ENCODE data around the gene DGKI.

The DGKI gene

DNA sequence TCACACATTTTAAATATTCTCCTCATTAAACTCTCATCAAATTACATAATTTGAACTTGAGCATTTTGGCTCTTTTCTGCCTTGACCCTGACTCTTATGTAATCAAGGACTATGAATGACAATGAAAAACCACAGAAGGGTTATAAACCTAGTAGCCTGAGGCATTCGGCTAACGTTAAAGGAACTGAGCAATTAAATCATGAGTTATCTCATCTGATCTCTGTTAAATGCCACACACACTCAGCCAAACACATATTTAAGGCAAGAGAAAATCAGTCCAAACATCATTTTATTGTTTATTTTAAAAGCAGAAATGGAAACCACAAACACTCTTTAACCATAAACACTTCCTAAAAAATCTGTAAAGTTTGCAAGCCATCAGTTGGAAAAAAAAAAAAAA is 204.3 kb downstream of the DGKI start:
- in situ Hi-C loops (cut with MboI; ENCODE audit: low sequenced_read_pairs, unreplicated experiment): no loop called here
- DNase-seq (ENCODE audit: low spot score): no peak
- TF ChIP-seq CTCF (IDR thresholded peaks at IDR 0.05; ENCODE audit: borderline replicate concordance, control extremely low read depth, extremely low read depth, insufficient read depth, missing control alignments): no peak

DNA sequence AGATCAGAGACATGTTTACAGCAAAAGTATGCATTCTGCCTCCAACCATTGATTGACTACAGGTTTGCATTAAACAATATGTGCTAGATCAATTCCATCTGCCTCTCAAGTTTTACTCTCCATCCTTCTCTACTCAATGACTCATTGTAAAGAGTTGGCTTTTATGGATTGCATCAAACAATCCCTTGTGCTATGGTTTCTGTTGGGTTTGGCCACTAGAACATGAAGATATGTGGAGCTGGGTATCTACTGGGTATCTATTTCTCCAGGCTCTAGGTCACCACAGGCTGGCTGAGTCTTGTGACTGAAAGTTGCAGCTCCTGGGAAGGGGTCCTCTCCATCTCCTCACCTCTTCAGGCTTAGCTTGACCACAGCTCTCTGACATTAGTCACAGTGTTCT is 204.7 kb downstream of the DGKI start:
- in situ Hi-C loops (cut with MboI; ENCODE audit: low sequenced_read_pairs, unreplicated experiment): no loop called here
- no peak for DNase-seq (ENCODE audit: low spot score)
- TF ChIP-seq CTCF (IDR thresholded peaks at IDR 0.05; ENCODE audit: borderline replicate concordance, control extremely low read depth, extremely low read depth, insufficient read depth, missing control alignments): no peak

GRCh38 chr7:137636376-137636775 is 210.4 kb downstream of the DGKI start:
- TF ChIP-seq CTCF (IDR thresholded peaks at IDR 0.05; ENCODE audit: borderline replicate concordance, control extremely low read depth, extremely low read depth, insufficient read depth, missing control alignments): no peak

GRCh38 chr7:137635874-137636273 is 210.9 kb downstream of the DGKI start:
- no peak for TF ChIP-seq CTCF (IDR thresholded peaks at IDR 0.05; ENCODE audit: borderline replicate concordance, control extremely low read depth, extremely low read depth, insufficient read depth, missing control alignments)
- in situ Hi-C loops (cut with MboI; ENCODE audit: low sequenced_read_pairs, unreplicated experiment): no loop called here
- DNase-seq (ENCODE audit: low spot score): no peak

More at GRCh38 chr7:137636376-137636775, 210.4 kb downstream of the DGKI start:
- in situ Hi-C loops (cut with MboI; ENCODE audit: low sequenced_read_pairs, unreplicated experiment): no loop called here
- DNase-seq (ENCODE audit: low spot score): no peak

- TF ChIP-seq CTCF (IDR thresholded peaks at IDR 0.05; ENCODE audit: borderline replicate concordance, control extremely low read depth, extremely low read depth, insufficient read depth, missing control alignments): no peak
- DNase-seq (ENCODE audit: low spot score): no peak
- in situ Hi-C loops (cut with MboI; ENCODE audit: low sequenced_read_pairs, unreplicated experiment): no loop called here
Observed at GRCh38 chr7:137635132-137635531, 211.6 kb downstream of the DGKI start.

- no peak for DNase-seq (ENCODE audit: low spot score)
- in situ Hi-C loops (cut with MboI; ENCODE audit: low sequenced_read_pairs, unreplicated experiment): no loop called here
- no peak for TF ChIP-seq CTCF (IDR thresholded peaks at IDR 0.05; ENCODE audit: borderline replicate concordance, control extremely low read depth, extremely low read depth, insufficient read depth, missing control alignments)
Observed at GRCh38 chr7:137634356-137634755, 212.4 kb downstream of the DGKI start.

GRCh38 chr7:137633133-137633532 is 213.6 kb downstream of the DGKI start:
- in situ Hi-C loops (cut with MboI; ENCODE audit: low sequenced_read_pairs, unreplicated experiment): no loop called here
- no peak for TF ChIP-seq CTCF (IDR thresholded peaks at IDR 0.05; ENCODE audit: borderline replicate concordance, control extremely low read depth, extremely low read depth, insufficient read depth, missing control alignments)
- DNase-seq (ENCODE audit: low spot score): no peak

Data from GM13976 (cell line).